ENCODE data around the gene PHLPP2.
"Not testable (repeated sequence)": the region's sequence is repeated elsewhere in the genome, so short reads cannot be mapped to it uniquely, and the experiment has no call there.

The PHLPP2 gene

DNA sequence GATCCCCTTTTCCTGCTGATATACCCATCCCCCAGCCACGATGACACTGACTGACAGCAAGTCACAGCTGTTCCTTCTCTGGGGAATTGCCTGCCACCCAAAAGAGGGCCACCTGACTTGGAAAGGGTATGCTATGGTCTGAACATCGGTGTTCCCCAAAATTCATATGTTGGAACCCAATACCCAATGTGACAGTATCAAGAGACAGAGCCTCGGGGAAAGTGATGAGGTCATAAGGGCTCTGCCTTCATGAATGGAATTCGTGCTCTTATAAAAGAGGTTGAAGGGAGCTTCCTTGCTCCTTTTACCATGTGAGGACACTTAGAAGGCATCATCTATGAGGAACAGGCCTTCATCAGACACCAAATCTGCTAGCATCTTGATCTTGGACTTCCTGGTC lies 106.1 kb downstream of the PHLPP2 start:
- no peak for DNase-seq

DNA sequence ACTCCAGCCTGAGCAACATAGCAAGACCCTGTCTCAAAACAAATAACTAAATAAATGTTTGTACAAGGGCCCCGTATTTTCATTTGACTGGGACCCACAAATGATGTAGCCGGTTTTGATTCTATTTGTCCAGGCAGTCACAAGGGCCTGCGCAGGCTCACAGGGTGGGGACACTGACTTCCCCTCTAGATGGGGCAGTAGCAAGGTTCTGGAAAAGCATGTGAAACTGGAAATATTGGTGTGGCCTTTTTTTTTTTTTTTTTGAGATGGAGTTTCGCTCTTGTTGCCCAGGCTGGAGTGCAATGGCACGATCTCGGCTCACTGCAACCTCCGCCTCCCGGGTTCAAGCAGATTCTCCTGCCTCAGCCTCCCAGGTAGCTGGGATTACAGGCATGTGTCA lies 109.5 kb downstream of the PHLPP2 start:
- not testable (repeated sequence) for DNase-seq

GRCh38 chr16:71610936-71611871 lies 113.3 kb downstream of the PHLPP2 start:
- peak; percentile 56 for DNase-seq

DNA sequence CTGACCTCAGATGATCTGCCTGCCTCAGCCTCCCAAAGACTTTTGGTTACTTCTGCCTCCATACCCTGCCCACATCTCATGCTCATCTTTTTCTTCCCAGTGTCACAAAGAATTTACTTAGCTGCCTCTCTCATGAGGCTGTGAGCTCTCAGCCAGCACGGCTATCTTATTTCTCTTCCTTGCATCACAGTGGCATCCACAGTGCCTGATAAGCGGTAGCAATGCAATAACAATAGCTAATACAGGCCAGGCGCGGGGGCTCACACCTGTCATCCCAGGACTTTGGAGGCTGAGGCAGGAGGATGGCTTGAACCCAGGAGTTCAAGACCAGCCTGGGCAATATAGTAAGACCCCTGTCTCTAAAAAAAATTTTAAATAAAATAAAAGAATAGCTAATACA lies 114.1 kb downstream of the PHLPP2 start:
- DNase-seq = no peak

GRCh38 chr16:71609066-71609465 lies 115.4 kb downstream of the PHLPP2 start:
- DNase-seq = no peak

- DNase-seq = no peak
Observed at GRCh38 chr16:71600822-71601221, 123.7 kb downstream of the PHLPP2 start.

- DNase-seq = not testable (repeated sequence)
Observed at GRCh38 chr16:71598426-71598825, 126.1 kb downstream of the PHLPP2 start.

GRCh38 chr16:71595340-71595826 lies 129.1 kb downstream of the PHLPP2 start:
- not testable (repeated sequence) for DNase-seq
